Fibroblast of lung (primary cell): Measurements from ENCODE around the gene CD1C.

Experiments
- CTCF ChIP-seq, 2 donors: IDR thresholded peaks in 1 of 2; conservative IDR thresholded peaks in 1 of 2; 1 replicate in 1 of 2; 2 replicates in 1 of 2; pipeline ENCODE4 v1.5.1; 2011 to 2012; ENCODE audit warnings: low read length in 2 of 2, control low read depth in 1 of 2, inconsistent platforms in 1 of 2, low read depth in 1 of 2, mild to moderate bottlenecking in 1 of 2
- EZH2 ChIP-seq: IDR thresholded peaks from 2 replicates; pipeline ENCODE4 v1.5.1; 2012; ENCODE audit warnings: low read length, control low read depth, mild to moderate bottlenecking; ENCODE audit errors: missing control alignments

DNA sequence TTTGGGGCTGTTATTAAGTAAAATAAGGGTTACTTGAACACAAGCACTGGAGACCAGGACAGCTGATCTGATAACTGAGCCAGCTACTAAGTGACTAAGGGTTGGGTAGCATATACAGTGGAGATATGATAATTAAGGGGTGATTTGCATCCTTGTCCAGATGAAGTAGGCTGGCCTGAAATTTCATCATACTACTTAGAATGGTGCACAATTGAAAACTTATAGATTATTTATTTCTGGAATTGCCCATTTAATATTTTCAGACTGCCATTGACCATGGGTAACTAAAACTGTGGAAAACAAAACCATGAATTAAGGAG is 45.5 kb downstream of the CD1C start:
- TF ChIP-seq CTCF (conservative IDR thresholded peaks at IDR 0.05 in 1 of 2, IDR thresholded peaks at IDR 0.05 in 1 of 2; ENCODE audit: low read depth in 1 of 2, low read length in 2 of 2) (no peak), EZH2 (no peak)
